HL-60 (cell line): ENCODE data around the gene MUL1.

Experiments used
- POLR2AphosphoS5 ChIP-seq: IDR thresholded peaks from 2 replicates; pipeline ENCODE4 v1.6.1; 2012; ENCODE audit warnings: low read depth
- REST ChIP-seq: IDR thresholded peaks from 2 replicates; pipeline ENCODE4 v1.6.1; 2012; ENCODE audit warnings: low read depth; ENCODE audit not compliant: insufficient replicate concordance
- TF ChIP-seq, protein P1 (sequence below): IDR thresholded peaks from one replicate; pipeline ENCODE4 v1.5.1; 2011; ENCODE audit warnings: low read length, control low read depth, inconsistent platforms; ENCODE audit not compliant: insufficient read depth

DNA sequence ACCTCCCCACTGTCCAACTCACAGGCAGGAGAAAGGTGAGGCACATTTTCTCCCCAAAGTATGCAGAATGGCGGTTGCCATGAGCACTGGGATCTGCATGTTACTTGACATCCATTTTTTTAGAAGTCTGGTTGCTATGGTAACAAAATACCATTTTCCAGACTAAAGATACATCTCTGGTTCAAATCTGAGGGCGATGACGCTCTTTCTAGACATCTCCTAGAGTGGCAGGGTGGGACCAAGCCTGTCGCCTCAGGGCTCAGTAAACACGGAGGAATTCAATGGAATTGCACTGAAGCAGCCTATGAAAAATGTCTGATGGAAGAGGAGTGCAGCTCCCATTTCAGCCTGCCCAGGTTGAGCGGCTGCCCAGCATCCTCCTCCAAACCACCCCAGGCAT is 22.9 kb upstream of the MUL1 start:
- TF ChIP-seq, protein P1, sequence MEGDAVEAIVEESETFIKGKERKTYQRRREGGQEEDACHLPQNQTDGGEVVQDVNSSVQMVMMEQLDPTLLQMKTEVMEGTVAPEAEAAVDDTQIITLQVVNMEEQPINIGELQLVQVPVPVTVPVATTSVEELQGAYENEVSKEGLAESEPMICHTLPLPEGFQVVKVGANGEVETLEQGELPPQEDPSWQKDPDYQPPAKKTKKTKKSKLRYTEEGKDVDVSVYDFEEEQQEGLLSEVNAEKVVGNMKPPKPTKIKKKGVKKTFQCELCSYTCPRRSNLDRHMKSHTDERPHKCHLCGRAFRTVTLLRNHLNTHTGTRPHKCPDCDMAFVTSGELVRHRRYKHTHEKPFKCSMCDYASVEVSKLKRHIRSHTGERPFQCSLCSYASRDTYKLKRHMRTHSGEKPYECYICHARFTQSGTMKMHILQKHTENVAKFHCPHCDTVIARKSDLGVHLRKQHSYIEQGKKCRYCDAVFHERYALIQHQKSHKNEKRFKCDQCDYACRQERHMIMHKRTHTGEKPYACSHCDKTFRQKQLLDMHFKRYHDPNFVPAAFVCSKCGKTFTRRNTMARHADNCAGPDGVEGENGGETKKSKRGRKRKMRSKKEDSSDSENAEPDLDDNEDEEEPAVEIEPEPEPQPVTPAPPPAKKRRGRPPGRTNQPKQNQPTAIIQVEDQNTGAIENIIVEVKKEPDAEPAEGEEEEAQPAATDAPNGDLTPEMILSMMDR: no peak
- TF ChIP-seq POLR2AphosphoS5 (no peak), REST (no peak)
